ENCODE results near the gene NACC2.
A peak's percentile ranks its signal among the peaks of the same experiment; 100 is the strongest.

Gene NACC2

GRCh38 chr9:136133191-136133958 lies 38.3 kb upstream of the NACC2 start (continued):
- TF ChIP-seq ZXDB (tag by site-specific recombination; IDR thresholded peaks at IDR 0.05) = peak; percentile 2; the same call in 1 of the 2 replicates
- TF ChIP-seq ZNF776 (tag by site-specific recombination; IDR thresholded peaks at IDR 0.05; ENCODE audit: borderline replicate concordance) = no peak
- TF ChIP-seq KLF10 (tag by site-specific recombination; IDR thresholded peaks at IDR 0.05) = no peak
- TF ChIP-seq REST (tag by site-specific recombination; IDR thresholded peaks at IDR 0.05) = no peak
- TF ChIP-seq ZNF341 (tag by site-specific recombination; IDR thresholded peaks at IDR 0.05; ENCODE audit: low read depth) = peak; percentile 61
- no peak for TF ChIP-seq ZNF133 (tag by site-specific recombination; IDR thresholded peaks at IDR 0.05)
- TF ChIP-seq ZSCAN23 (tag by site-specific recombination; IDR thresholded peaks at IDR 0.05) = no peak
- TF ChIP-seq, protein P1, sequence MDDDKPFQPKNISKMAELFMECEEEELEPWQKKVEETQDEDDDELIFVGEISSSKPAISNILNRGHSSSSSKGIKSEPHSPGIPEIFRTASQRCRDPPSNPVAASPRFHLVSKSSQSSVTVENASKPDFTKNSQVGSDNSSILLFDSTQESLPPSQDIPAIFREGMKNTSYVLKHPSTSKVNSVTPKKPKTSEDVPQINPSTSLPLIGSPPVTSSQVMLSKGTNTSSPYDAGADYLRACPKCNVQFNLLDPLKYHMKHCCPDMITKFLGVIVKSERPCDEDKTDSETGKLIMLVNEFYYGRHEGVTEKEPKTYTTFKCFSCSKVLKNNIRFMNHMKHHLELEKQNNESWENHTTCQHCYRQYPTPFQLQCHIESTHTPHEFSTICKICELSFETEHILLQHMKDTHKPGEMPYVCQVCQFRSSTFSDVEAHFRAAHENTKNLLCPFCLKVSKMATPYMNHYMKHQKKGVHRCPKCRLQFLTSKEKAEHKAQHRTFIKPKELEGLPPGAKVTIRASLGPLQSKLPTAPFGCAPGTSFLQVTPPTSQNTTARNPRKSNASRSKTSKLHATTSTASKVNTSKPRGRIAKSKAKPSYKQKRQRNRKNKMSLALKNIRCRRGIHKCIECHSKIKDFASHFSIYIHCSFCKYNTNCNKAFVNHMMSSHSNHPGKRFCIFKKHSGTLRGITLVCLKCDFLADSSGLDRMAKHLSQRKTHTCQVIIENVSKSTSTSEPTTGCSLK (tag by site-specific recombination; IDR thresholded peaks at IDR 0.05) = no peak
- no peak for TF ChIP-seq MZF1 (tag by site-specific recombination; IDR thresholded peaks at IDR 0.05; ENCODE audit: borderline replicate concordance)
- TF ChIP-seq, protein P2, sequence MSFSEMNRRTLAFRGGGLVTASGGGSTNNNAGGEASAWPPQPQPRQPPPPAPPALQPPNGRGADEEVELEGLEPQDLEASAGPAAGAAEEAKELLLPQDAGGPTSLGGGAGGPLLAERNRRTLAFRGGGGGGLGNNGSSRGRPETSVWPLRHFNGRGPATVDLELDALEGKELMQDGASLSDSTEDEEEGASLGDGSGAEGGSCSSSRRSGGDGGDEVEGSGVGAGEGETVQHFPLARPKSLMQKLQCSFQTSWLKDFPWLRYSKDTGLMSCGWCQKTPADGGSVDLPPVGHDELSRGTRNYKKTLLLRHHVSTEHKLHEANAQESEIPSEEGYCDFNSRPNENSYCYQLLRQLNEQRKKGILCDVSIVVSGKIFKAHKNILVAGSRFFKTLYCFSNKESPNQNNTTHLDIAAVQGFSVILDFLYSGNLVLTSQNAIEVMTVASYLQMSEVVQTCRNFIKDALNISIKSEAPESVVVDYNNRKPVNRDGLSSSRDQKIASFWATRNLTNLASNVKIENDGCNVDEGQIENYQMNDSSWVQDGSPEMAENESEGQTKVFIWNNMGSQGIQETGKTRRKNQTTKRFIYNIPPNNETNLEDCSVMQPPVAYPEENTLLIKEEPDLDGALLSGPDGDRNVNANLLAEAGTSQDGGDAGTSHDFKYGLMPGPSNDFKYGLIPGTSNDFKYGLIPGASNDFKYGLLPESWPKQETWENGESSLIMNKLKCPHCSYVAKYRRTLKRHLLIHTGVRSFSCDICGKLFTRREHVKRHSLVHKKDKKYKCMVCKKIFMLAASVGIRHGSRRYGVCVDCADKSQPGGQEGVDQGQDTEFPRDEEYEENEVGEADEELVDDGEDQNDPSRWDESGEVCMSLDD (tag by site-specific recombination; IDR thresholded peaks at IDR 0.05) = peak; percentile 84
- TF ChIP-seq, protein P3, sequence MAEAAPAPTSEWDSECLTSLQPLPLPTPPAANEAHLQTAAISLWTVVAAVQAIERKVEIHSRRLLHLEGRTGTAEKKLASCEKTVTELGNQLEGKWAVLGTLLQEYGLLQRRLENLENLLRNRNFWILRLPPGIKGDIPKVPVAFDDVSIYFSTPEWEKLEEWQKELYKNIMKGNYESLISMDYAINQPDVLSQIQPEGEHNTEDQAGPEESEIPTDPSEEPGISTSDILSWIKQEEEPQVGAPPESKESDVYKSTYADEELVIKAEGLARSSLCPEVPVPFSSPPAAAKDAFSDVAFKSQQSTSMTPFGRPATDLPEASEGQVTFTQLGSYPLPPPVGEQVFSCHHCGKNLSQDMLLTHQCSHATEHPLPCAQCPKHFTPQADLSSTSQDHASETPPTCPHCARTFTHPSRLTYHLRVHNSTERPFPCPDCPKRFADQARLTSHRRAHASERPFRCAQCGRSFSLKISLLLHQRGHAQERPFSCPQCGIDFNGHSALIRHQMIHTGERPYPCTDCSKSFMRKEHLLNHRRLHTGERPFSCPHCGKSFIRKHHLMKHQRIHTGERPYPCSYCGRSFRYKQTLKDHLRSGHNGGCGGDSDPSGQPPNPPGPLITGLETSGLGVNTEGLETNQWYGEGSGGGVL (tag by site-specific recombination; IDR thresholded peaks at IDR 0.05) = peak; percentile 88
- no peak for TF ChIP-seq ZNF768 (tag by site-specific recombination; IDR thresholded peaks at IDR 0.05)
- no peak for TF ChIP-seq ZNF623 (tag by site-specific recombination; IDR thresholded peaks at IDR 0.05)
- TF ChIP-seq, protein P4, sequence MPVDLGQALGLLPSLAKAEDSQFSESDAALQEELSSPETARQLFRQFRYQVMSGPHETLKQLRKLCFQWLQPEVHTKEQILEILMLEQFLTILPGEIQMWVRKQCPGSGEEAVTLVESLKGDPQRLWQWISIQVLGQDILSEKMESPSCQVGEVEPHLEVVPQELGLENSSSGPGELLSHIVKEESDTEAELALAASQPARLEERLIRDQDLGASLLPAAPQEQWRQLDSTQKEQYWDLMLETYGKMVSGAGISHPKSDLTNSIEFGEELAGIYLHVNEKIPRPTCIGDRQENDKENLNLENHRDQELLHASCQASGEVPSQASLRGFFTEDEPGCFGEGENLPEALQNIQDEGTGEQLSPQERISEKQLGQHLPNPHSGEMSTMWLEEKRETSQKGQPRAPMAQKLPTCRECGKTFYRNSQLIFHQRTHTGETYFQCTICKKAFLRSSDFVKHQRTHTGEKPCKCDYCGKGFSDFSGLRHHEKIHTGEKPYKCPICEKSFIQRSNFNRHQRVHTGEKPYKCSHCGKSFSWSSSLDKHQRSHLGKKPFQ (tag by site-specific recombination; IDR thresholded peaks at IDR 0.05) = no peak
- no peak for TF ChIP-seq ZNF114 (tag by site-specific recombination; IDR thresholded peaks at IDR 0.05)
- no peak for TF ChIP-seq ZNF274 (IDR thresholded peaks at IDR 0.05; ENCODE audit: low read length)
- TF ChIP-seq ZNF274 (tag by site-specific recombination; IDR thresholded peaks at IDR 0.05; ENCODE audit: borderline replicate concordance) = no peak
- TF ChIP-seq, protein P5, sequence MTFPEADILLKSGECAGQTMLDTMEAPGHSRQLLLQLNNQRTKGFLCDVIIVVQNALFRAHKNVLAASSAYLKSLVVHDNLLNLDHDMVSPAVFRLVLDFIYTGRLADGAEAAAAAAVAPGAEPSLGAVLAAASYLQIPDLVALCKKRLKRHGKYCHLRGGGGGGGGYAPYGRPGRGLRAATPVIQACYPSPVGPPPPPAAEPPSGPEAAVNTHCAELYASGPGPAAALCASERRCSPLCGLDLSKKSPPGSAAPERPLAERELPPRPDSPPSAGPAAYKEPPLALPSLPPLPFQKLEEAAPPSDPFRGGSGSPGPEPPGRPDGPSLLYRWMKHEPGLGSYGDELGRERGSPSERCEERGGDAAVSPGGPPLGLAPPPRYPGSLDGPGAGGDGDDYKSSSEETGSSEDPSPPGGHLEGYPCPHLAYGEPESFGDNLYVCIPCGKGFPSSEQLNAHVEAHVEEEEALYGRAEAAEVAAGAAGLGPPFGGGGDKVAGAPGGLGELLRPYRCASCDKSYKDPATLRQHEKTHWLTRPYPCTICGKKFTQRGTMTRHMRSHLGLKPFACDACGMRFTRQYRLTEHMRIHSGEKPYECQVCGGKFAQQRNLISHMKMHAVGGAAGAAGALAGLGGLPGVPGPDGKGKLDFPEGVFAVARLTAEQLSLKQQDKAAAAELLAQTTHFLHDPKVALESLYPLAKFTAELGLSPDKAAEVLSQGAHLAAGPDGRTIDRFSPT (tag by site-specific recombination; IDR thresholded peaks at IDR 0.05) = peak; percentile 70
- no peak for TF ChIP-seq ZNF404 (tag by site-specific recombination; IDR thresholded peaks at IDR 0.05)
- TF ChIP-seq ZEB2 (tag by site-specific recombination; IDR thresholded peaks at IDR 0.05) = no peak
- TF ChIP-seq ZNF707 (tag by site-specific recombination; IDR thresholded peaks at IDR 0.05) = no peak
- TF ChIP-seq ZNF266 (tag by site-specific recombination; IDR thresholded peaks at IDR 0.05; ENCODE audit: low read depth) = no peak
- TF ChIP-seq ZNF600 (tag by site-specific recombination; IDR thresholded peaks at IDR 0.05) = no peak
- TF ChIP-seq ZNF510 (tag by site-specific recombination; IDR thresholded peaks at IDR 0.05; ENCODE audit: insufficient replicate concordance) = no peak
- peak; percentile 93 for TF ChIP-seq ZNF596 (tag by site-specific recombination; IDR thresholded peaks at IDR 0.05)
- no peak for TF ChIP-seq ZFP3 (tag by site-specific recombination; IDR thresholded peaks at IDR 0.05; ENCODE audit: low read depth)

All from HEK293 (cell line).